Stimulated activated CD4-positive, alpha-beta T cell treated with anti-CD3 and anti-CD28 coated beads, Interleukin-2, amount 100 ng/mL, for 4 hours (primary cell): Measurements from ENCODE around the gene GMEB2.
"Not testable (repeated sequence)": the region's sequence is repeated elsewhere in the genome, so short reads cannot be mapped to it uniquely, and the experiment has no call there.

Experiments used
- DNase-seq: peaks from one replicate; pipeline ENCODE4 v3.0.0-alpha.2; 2020; ENCODE audit warnings: low read depth

The GMEB2 gene

GRCh38 chr20:63612276-63612931, 14.5 kb downstream of the GMEB2 start:
- DNase-seq: no peak

GRCh38 chr20:63611646-63612045, 15.3 kb downstream of the GMEB2 start:
- no peak for DNase-seq

GRCh38 chr20:63610581-63611435, 16.1 kb downstream of the GMEB2 start:
- no peak for DNase-seq

GRCh38 chr20:63606686-63607085, 20.2 kb downstream of the GMEB2 start:
- DNase-seq: no peak

GRCh38 chr20:63602321-63602720, 24.6 kb downstream of the GMEB2 start:
- DNase-seq: no peak

GRCh38 chr20:63601679-63602078, 25.2 kb downstream of the GMEB2 start:
- not testable (repeated sequence) for DNase-seq

GRCh38 chr20:63599396-63600050, 27.4 kb downstream of the GMEB2 start:
- DNase-seq: no peak

GRCh38 chr20:63598479-63599395, 28.2 kb downstream of the GMEB2 start:
- no peak for DNase-seq

GRCh38 chr20:63597651-63598478, 29.0 kb downstream of the GMEB2 start:
- DNase-seq: no peak

GRCh38 chr20:63596423-63596822, 30.5 kb downstream of the GMEB2 start:
- DNase-seq: no peak

GRCh38 chr20:63595416-63596127, 31.3 kb downstream of the GMEB2 start:
- no peak for DNase-seq

- no peak for DNase-seq
Observed at GRCh38 chr20:63594043-63594561, 32.8 kb downstream of the GMEB2 start.

- no peak for DNase-seq
Observed at GRCh38 chr20:63592661-63593060, 34.2 kb downstream of the GMEB2 start.

GRCh38 chr20:63591786-63592355, 35.0 kb downstream of the GMEB2 start:
- no peak for DNase-seq

GRCh38 chr20:63591147-63591533, 35.8 kb downstream of the GMEB2 start:
- no peak for DNase-seq

GRCh38 chr20:63590218-63591146, 36.4 kb downstream of the GMEB2 start:
- no peak for DNase-seq

GRCh38 chr20:63589261-63590217, 37.4 kb downstream of the GMEB2 start:
- no peak for DNase-seq
